Thoracic aorta (tissue), 2 donors: Measurements from ENCODE around the gene ADAMTSL3. TPM values are rescaled to one million over a fixed set of nuclear protein-coding genes. Genes with fewer than 3 reads are reported as not detected.
A peak's percentile ranks its signal among the peaks of the same experiment; 100 is the strongest.

Experiments used
- ATAC-seq: fragments of 150-250 bp; one replicate; pipeline ENCODE4 v1.8.0; 2017; ENCODE audit warnings: low read depth; ENCODE audit not compliant: insufficient number of reproducible peaks, low FRiP score
- DNase-seq: peaks from one replicate; pipeline ENCODE4 v3.0.0-alpha.2; 2020; ENCODE audit warnings: low spot score
- H3K27ac ChIP-seq, 2 donors: fragments of 200-600 bp; sonication (generic); 1 replicate in 1 of 2; 2 replicates in 1 of 2; pipeline ENCODE4 v1.5.1; 2016; ENCODE audit warnings: mild to moderate bottlenecking in 2 of 2, moderate library complexity in 2 of 2
- H3K27me3 ChIP-seq: fragments of 200-600 bp; sonication (generic); replicated peaks from 2 replicates; pipeline ENCODE4 v1.6.0; 2016; ENCODE audit warnings: mild to moderate bottlenecking; ENCODE audit not compliant: insufficient read depth
- H3K36me3 ChIP-seq: fragments of 200-600 bp; sonication (generic); one replicate; pipeline ENCODE4 v1.5.1; 2016
- H3K4me1 ChIP-seq, 2 donors: fragments of 200-600 bp; sonication (generic); 1 replicate in 1 of 2; 2 replicates in 1 of 2; pipeline versions ENCODE4 v1.5.1 to v1.6.0; 2016; ENCODE audit warnings: low read depth in 2 of 2, mild to moderate bottlenecking in 1 of 2; ENCODE audit not compliant: control insufficient read depth in 1 of 2
- H3K4me3 ChIP-seq: fragments of 200-600 bp; sonication (generic); 2 replicates; pipeline ENCODE4 v1.5.1; 2016; ENCODE audit warnings: mild to moderate bottlenecking
- H3K9me3 ChIP-seq: fragments of 200-600 bp; sonication (generic); 2 replicates; pipeline ENCODE4 v1.5.1; 2016
- CTCF ChIP-seq: fragments of 200-600 bp; sonication (generic); IDR thresholded peaks from one replicate; pipeline ENCODE4 v1.5.1; 2019; ENCODE audit warnings: antibody characterized with exemption
- total RNA-seq, 2 donors: library from RNA; depleted of rRNA; stranded (reverse); fragments of >200 nt; gene quantifications; one replicate each; pipeline versions ENCODE4 v1.1.0 to v1.2.3, GENCODE V29; 2016

The ADAMTSL3 gene
- total RNA-seq, 2 donors from 2014 or later, result 41.4 to 45.4 TPM

GRCh38 chr15:84022516-84022915, 368.6 kb downstream of the ADAMTSL3 start:
- Histone ChIP-seq H3K27ac (no peak overlapping the region), H3K9me3 (no peaks in the 10 kb centered on the region), H3K4me1 (no peaks in the 10 kb centered on the region), H3K4me3 (no peak overlapping the region), H3K27me3 (no peaks in the 10 kb centered on the region), H3K36me3 (peaks cover 23% of the 10 kb centered on the region)
- no peak for ATAC-seq
- TF ChIP-seq CTCF, result no peak
- DNase-seq, result no peak

- no peaks in the 10 kb centered on the region for H3K9me3 ChIP-seq
- DNase-seq (no peak), ATAC-seq (no peak)
- no peaks in the 10 kb centered on the region for H3K27me3 ChIP-seq
- TF ChIP-seq CTCF, result peak; percentile 62
- H3K4me3 ChIP-seq, result no peak overlapping the region
- H3K36me3 ChIP-seq, result peaks cover 17% of the 10 kb centered on the region
- no peak overlapping the region for H3K27ac ChIP-seq
- H3K4me1 ChIP-seq, result no peaks in the 10 kb centered on the region
Measured at GRCh38 chr15:84023636-84024035, 369.7 kb downstream of the ADAMTSL3 start.

- Histone ChIP-seq H3K27ac (no peak overlapping the region), H3K9me3 (no peaks in the 10 kb centered on the region), H3K27me3 (no peaks in the 10 kb centered on the region), H3K4me1 (no peaks in the 10 kb centered on the region), H3K4me3 (no peak overlapping the region), H3K36me3 (peaks cover 10% of the 10 kb centered on the region)
- DNase-seq (no peak), ATAC-seq (no peak)
- no peak for TF ChIP-seq CTCF
Measured at GRCh38 chr15:84033793-84034553, 380.1 kb downstream of the ADAMTSL3 start.

- no peak overlapping the region for H3K4me3 ChIP-seq
- H3K4me1 ChIP-seq, result no peaks in the 10 kb centered on the region
- DNase-seq (no peak), ATAC-seq (no peak)
- H3K9me3 ChIP-seq, result no peaks in the 10 kb centered on the region
- no peak overlapping the region for H3K27ac ChIP-seq
- H3K36me3 ChIP-seq, result peaks cover 12% of the 10 kb centered on the region
- no peak for TF ChIP-seq CTCF
- no peaks in the 10 kb centered on the region for H3K27me3 ChIP-seq
Measured at GRCh38 chr15:84034578-84035398, 380.9 kb downstream of the ADAMTSL3 start.

GRCh38 chr15:84035399-84035766, 381.5 kb downstream of the ADAMTSL3 start:
- Histone ChIP-seq H3K27me3 (no peaks in the 10 kb centered on the region), H3K4me3 (no peak overlapping the region), H3K27ac (no peak overlapping the region), H3K9me3 (no peaks in the 10 kb centered on the region), H3K36me3 (peaks cover 13% of the 10 kb centered on the region), H3K4me1 (no peaks in the 10 kb centered on the region)
- peak; percentile 34 for TF ChIP-seq CTCF
- DNase-seq, result no peak
- no peak for ATAC-seq
